Fibroblast of lung (primary cell): ENCODE measurements around the gene LHFPL2.

ENCODE experiments used
- EZH2 ChIP-seq: IDR thresholded peaks from 2 replicates; pipeline ENCODE4 v1.5.1; 2012; ENCODE audit warnings: low read length, control low read depth, mild to moderate bottlenecking; ENCODE audit errors: missing control alignments
- TF ChIP-seq, protein P1 (sequence below), 2 donors: IDR thresholded peaks in 1 of 2; conservative IDR thresholded peaks in 1 of 2; 1 replicate in 1 of 2; 2 replicates in 1 of 2; pipeline ENCODE4 v1.5.1; 2011 to 2012; ENCODE audit warnings: low read length in 2 of 2, control low read depth in 1 of 2, inconsistent platforms in 1 of 2, low read depth in 1 of 2, mild to moderate bottlenecking in 1 of 2

DNA sequence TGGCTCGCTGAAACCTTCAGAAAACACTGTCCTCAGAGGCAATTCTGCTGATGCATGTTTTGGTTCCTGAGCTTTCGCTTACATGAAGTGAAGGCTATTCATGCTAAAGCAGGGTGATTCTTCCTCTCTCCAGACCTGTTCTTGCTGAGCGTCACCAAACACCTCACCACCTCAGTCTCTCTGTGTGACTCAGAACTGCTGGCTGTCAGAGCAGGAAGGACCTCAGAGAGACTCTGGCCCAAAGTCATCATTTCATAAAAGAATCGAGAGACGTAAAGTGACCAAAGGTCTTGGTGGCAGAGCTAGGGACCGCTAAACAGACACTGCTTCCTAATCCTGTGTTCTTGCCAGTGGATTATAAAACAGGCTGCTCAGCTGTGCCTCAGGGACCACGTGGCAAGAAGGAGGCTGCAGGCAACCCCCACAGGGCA is 73.8 kb downstream of the LHFPL2 start:
- TF ChIP-seq, protein P1, sequence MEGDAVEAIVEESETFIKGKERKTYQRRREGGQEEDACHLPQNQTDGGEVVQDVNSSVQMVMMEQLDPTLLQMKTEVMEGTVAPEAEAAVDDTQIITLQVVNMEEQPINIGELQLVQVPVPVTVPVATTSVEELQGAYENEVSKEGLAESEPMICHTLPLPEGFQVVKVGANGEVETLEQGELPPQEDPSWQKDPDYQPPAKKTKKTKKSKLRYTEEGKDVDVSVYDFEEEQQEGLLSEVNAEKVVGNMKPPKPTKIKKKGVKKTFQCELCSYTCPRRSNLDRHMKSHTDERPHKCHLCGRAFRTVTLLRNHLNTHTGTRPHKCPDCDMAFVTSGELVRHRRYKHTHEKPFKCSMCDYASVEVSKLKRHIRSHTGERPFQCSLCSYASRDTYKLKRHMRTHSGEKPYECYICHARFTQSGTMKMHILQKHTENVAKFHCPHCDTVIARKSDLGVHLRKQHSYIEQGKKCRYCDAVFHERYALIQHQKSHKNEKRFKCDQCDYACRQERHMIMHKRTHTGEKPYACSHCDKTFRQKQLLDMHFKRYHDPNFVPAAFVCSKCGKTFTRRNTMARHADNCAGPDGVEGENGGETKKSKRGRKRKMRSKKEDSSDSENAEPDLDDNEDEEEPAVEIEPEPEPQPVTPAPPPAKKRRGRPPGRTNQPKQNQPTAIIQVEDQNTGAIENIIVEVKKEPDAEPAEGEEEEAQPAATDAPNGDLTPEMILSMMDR (conservative IDR thresholded peaks at IDR 0.05 in 1 of 2, IDR thresholded peaks at IDR 0.05 in 1 of 2; ENCODE audit: low read depth in 1 of 2, low read length in 2 of 2), result no peak
- no peak for TF ChIP-seq EZH2
